Gastroesophageal sphincter (tissue), 3 donors: ENCODE measurements around the gene GOLT1B.

Experiments
- CTCF ChIP-seq, 4 experiments: fragments of 200-600 bp in 2 of 4; fragments of 450-650 bp in 2 of 4; sonication (generic) in 1 of 4; IDR thresholded peaks; one replicate each; pipeline ENCODE4 v1.5.1; 2017 to 2019; ENCODE audit warnings: antibody characterized with exemption in 4 of 4, mild to moderate bottlenecking in 2 of 4, moderate library complexity in 2 of 4
- EP300 ChIP-seq: sonication (generic); formaldehyde crosslinking; IDR thresholded peaks from one replicate; pipeline ENCODE4 v1.6.1; 2017; ENCODE audit warnings: antibody characterized with exemption, mild to moderate bottlenecking
- POLR2A ChIP-seq, 2 donors: fragments of 450-650 bp; IDR thresholded peaks; one replicate each; pipeline ENCODE4 v1.6.1; 2017; ENCODE audit warnings: antibody characterized with exemption in 2 of 2, mild to moderate bottlenecking in 2 of 2, moderate library complexity in 1 of 2
- POLR2AphosphoS5 ChIP-seq: sonication (generic); formaldehyde crosslinking; IDR thresholded peaks from one replicate; pipeline ENCODE4 v1.6.1; 2017; ENCODE audit warnings: antibody characterized with exemption

GRCh38 chr12:21553329-21553675 lies 51.7 kb downstream of the GOLT1B start:
- no peak for TF ChIP-seq CTCF (IDR thresholded peaks at IDR 0.05)
- TF ChIP-seq POLR2AphosphoS5, result no peak
- TF ChIP-seq POLR2A (IDR thresholded peaks at IDR 0.05), result no peak
- TF ChIP-seq EP300, result no peak
